H1 (cell line): ENCODE data around the gene CLPTM1L. TPM values are rescaled to one million over a fixed set of nuclear protein-coding genes. Genes with fewer than 3 reads are reported as not detected.

ENCODE experiments used
- CBX8 ChIP-seq: fragments of 300-800, 300-1000 bp; sonication (generic); IDR thresholded peaks from 2 replicates; pipeline ENCODE4 v1.7.1; 2016; ENCODE audit warnings: low read depth, low read length, borderline replicate concordance
- GTF2F1 ChIP-seq: IDR thresholded peaks from 2 replicates; pipeline ENCODE4 v1.6.1; 2012; ENCODE audit warnings: low read depth, low read length, improper control_type of control experiment, borderline replicate concordance
- JUN ChIP-seq: IDR thresholded peaks from 2 replicates; pipeline ENCODE4 v1.6.1; 2011; ENCODE audit warnings: low read depth, mild to moderate bottlenecking, improper control_type of control experiment, low read length
- POLR2A ChIP-seq, 2 experiments: IDR thresholded peaks; 1 replicate in 1 of 2; 2 replicates in 1 of 2; pipeline ENCODE4 v1.6.1; 2011; ENCODE audit warnings: low read depth in 2 of 2, low read length in 2 of 2, mild to moderate bottlenecking in 2 of 2; ENCODE audit errors: control extremely low read depth in 1 of 2
- SUZ12 ChIP-seq: fragments of 200-600 bp; sonication (generic); IDR thresholded peaks from 2 replicates; pipeline ENCODE4 v1.6.1; 2012; ENCODE audit warnings: mild to moderate bottlenecking, inconsistent platforms, low read length, moderate library complexity, mixed read lengths
- USF2 ChIP-seq: IDR thresholded peaks from 2 replicates; pipeline ENCODE4 v1.6.1; 2011; ENCODE audit warnings: low read length, improper control_type of control experiment
- polyA plus RNA-seq, 7 experiments: library from polyadenylated mRNA; depleted of rRNA in 3 of 7; stranded (reverse) in 5 of 7; unstranded in 2 of 7; fragments of >200 nt in 5 of 7; fragments of 200-250 nt in 2 of 7; gene quantifications; 1 replicate in 5 of 7; 2 replicates in 1 of 7; 4 replicates in 1 of 7; pipeline versions ENCODE4 v1.2.1 to v1.2.3, GENCODE V29; 2011 to 2013; ENCODE audit warnings: missing spikeins in 2 of 7, mixed read lengths in 2 of 7
- total RNA-seq: library from RNA; stranded (reverse); fragmentation: NEBNext Ultra II Directional; extraction: Animal tissue kit (Norgen Biotek cat#: 25700); gene quantifications from 2 replicates; pipeline ENCODE4 v1.2.1, GENCODE V29; 2021
- TF ChIP-seq, protein P1 (sequence below), 3 experiments: IDR thresholded peaks; 1 replicate in 2 of 3; 2 replicates in 1 of 3; pipeline versions ENCODE4 v1.5.1 to v1.6.1; 2011; ENCODE audit warnings: low read length in 3 of 3, mild to moderate bottlenecking in 3 of 3, inconsistent platforms in 2 of 3, low read depth in 1 of 3, moderate library complexity in 1 of 3; ENCODE audit not compliant: insufficient read depth in 1 of 3; ENCODE audit errors: control extremely low read depth in 1 of 3
- TF ChIP-seq, protein P2 (sequence below): IDR thresholded peaks from 2 replicates; pipeline ENCODE4 v1.6.1; 2012; ENCODE audit warnings: inconsistent platforms

Gene CLPTM1L
- total and polyA plus RNA-seq, 2 of the 8 experiments (the other 6 are each of a cell fraction or from before 2014, with no cell fraction given): 102 to 119 TPM

GRCh38 chr5:1388383-1388967 lies 43.6 kb upstream of the CLPTM1L start (continued):
- TF ChIP-seq, protein P1, sequence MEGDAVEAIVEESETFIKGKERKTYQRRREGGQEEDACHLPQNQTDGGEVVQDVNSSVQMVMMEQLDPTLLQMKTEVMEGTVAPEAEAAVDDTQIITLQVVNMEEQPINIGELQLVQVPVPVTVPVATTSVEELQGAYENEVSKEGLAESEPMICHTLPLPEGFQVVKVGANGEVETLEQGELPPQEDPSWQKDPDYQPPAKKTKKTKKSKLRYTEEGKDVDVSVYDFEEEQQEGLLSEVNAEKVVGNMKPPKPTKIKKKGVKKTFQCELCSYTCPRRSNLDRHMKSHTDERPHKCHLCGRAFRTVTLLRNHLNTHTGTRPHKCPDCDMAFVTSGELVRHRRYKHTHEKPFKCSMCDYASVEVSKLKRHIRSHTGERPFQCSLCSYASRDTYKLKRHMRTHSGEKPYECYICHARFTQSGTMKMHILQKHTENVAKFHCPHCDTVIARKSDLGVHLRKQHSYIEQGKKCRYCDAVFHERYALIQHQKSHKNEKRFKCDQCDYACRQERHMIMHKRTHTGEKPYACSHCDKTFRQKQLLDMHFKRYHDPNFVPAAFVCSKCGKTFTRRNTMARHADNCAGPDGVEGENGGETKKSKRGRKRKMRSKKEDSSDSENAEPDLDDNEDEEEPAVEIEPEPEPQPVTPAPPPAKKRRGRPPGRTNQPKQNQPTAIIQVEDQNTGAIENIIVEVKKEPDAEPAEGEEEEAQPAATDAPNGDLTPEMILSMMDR (IDR thresholded peaks at IDR 0.05; ENCODE audit: control extremely low read depth in 1 of 3, insufficient read depth in 1 of 3, low read depth in 1 of 3, low read length in 3 of 3): no peak
- TF ChIP-seq USF2 (no peak), JUN (no peak), POLR2A (IDR thresholded peaks at IDR 0.05; ENCODE audit: control extremely low read depth in 1 of 2, low read depth in 2 of 2, low read length in 2 of 2) (no peak), CBX8 (no peak), GTF2F1 (no peak), SUZ12 (no peak)
- TF ChIP-seq, protein P2, sequence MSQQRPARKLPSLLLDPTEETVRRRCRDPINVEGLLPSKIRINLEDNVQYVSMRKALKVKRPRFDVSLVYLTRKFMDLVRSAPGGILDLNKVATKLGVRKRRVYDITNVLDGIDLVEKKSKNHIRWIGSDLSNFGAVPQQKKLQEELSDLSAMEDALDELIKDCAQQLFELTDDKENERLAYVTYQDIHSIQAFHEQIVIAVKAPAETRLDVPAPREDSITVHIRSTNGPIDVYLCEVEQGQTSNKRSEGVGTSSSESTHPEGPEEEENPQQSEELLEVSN: no peak
